Activated T-cell treated with anti-CD3 and anti-CD28 coated beads, Interleukin-2, amount 50 U/mL, for 4 hours (primary cell): ENCODE results near the gene DUOX1. TPM values are rescaled to one million over a fixed set of nuclear protein-coding genes. Genes with fewer than 3 reads are reported as not detected.

Experiments
- ATAC-seq, 2 donors: fragments of 200-7000 bp; cut with Tn5 transposase; one replicate each; pipeline ENCODE4 v1.10.0; 2021
- DNase-seq: peaks from one replicate; pipeline ENCODE4 v3.0.0-alpha.2; 2020
- H3K27me3 Mint-ChIP-seq: one replicate; pipeline ENCODE4 v1.8.0; 2021; ENCODE audit warnings: low read depth, mixed read lengths
- H3K36me3 Mint-ChIP-seq: one replicate; pipeline ENCODE4 v1.8.0; 2022; ENCODE audit warnings: mixed read lengths; ENCODE audit not compliant: insufficient read depth
- H3K4me1 Mint-ChIP-seq: one replicate; pipeline ENCODE4 v1.8.0; 2021; ENCODE audit warnings: low read depth, mixed read lengths
- H3K4me3 Mint-ChIP-seq: one replicate; pipeline ENCODE4 v1.8.0; 2021; ENCODE audit warnings: mild to moderate bottlenecking, moderate library complexity, mixed read lengths
- H3K9me3 Mint-ChIP-seq: one replicate; pipeline ENCODE4 v1.8.0; 2021; ENCODE audit warnings: mixed read lengths
- total RNA-seq, 3 donors: library from RNA; stranded (reverse); gene quantifications; one replicate each; pipeline ENCODE4 v1.2.1, GENCODE V29; 2021

The DUOX1 gene
- total RNA-seq, 3 donors from 2014 or later = 0.13 to 0.42 (median 0.22) TPM

DNA sequence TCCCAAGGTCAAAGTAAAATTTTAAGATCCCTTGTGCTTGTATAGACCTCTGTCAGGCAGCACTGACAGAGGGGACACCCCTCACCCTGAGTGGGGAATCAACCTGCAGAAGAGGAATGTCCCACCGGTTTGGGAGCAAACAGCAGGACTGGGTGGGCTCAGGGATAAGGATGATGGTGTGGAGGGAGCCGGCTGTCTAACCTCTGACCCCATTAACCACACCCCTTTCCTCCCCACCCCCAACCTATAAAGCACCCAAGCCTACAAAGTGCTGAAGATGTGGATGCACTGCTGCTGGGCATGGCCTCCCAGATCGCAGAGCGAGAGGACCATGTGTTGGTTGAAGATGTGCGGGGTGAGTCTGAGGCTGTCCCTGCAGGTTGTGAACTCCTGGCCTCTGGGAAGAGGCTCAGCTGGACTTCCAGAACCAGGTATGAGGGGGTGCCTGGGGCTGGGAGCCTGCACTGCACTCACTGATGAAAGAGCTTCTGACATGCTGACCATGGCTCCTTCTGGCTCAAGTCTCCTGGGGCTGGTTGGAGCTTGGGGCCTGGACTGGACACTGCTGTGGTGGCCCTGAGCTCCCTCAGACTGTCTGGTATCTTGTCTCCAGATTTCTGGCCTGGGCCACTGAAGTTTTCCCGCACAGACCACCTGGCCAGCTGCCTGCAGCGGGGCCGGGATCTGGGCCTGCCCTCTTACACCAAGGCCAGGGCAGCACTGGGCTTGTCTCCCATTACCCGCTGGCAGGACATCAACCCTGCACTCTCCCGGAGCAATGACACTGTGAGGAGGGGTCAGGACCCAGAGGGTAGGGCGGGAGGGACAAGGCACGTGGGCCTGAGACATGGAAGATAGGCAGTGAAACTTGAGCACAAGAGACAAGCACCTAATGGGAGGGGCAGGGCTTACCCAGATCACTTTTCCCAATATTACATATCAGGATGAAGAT lies 9.3 kb downstream of the DUOX1 start:
- H3K36me3 Mint-ChIP-seq = no peaks in the 10 kb centered on the region
- no peak overlapping the region for H3K4me3 Mint-ChIP-seq

DNA sequence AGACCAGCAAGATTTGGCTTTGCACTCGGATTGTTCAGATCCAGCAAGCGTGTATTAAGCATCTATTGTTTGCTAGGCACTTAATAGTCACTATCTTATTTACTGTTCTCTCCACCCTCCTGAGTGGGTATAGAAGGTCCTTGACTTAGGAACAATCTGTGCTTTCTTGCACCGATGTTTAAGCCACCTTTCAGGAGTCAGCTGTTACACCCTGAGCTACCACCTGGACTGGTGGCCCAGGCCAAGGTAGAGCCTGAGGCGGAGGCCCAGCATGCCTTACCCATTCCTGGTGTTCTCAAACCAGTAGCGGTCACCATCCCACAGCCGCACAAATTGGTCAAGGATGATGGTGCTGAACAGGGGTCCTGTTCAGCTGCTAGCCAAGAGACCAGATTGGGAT lies 10.0 kb downstream of the DUOX1 start:
- no peaks in the 10 kb centered on the region for H3K36me3 Mint-ChIP-seq
- ATAC-seq (no peak), DNase-seq (no peak)

More for the DNA sequence above, 9.3 kb downstream of the DUOX1 start:
- H3K27me3 Mint-ChIP-seq = peaks cover 19% of the 10 kb centered on the region
- DNase-seq (no peak), ATAC-seq (no peak)
- no peaks in the 10 kb centered on the region for H3K9me3 Mint-ChIP-seq
- H3K4me1 Mint-ChIP-seq = peaks cover 11% of the 10 kb centered on the region

DNA sequence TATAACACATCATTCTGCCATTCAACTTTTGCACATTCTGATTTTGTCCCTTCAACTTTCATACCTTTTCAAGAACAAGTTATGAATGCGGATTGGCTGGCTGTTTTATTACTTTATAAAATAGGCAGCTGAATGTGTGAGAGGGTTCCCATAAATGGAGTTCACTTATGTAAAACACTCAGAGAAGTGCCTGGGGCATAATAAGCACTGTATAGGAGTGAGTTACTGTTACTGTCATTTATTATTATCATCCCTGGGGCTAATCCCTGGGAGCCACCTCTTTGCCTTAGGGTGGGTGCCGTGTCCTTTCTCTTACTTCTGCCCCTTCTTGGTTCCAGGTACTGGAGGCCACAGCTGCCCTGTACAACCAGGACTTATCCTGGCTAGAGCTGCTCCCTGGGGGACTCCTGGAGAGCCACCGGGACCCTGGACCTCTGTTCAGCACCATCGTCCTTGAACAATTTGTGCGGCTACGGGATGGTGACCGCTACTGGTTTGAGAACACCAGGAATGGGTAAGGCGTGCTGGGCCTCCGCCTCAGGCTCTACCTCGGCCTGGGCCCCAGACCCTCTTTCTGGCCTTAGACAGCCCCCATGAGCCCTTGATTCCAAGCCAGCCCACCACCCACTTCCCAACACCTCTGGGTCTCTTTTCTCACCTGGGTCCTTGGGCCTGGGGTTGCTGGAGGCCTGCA lies 10.9 kb downstream of the DUOX1 start:
- ATAC-seq (no peak), DNase-seq (no peak)
- H3K4me1 Mint-ChIP-seq = peaks cover 5% of the 10 kb centered on the region
- no peaks in the 10 kb centered on the region for H3K36me3 Mint-ChIP-seq
- H3K9me3 Mint-ChIP-seq = no peaks in the 10 kb centered on the region
- H3K27me3 Mint-ChIP-seq = peaks cover 10% of the 10 kb centered on the region
- H3K4me3 Mint-ChIP-seq = no peak overlapping the region

More for the DNA sequence above, 10.0 kb downstream of the DUOX1 start:
- no peak overlapping the region for H3K4me3 Mint-ChIP-seq
- H3K4me1 Mint-ChIP-seq = peaks cover 8% of the 10 kb centered on the region
- H3K9me3 Mint-ChIP-seq = no peaks in the 10 kb centered on the region
- H3K27me3 Mint-ChIP-seq = peaks cover 12% of the 10 kb centered on the region

DNA sequence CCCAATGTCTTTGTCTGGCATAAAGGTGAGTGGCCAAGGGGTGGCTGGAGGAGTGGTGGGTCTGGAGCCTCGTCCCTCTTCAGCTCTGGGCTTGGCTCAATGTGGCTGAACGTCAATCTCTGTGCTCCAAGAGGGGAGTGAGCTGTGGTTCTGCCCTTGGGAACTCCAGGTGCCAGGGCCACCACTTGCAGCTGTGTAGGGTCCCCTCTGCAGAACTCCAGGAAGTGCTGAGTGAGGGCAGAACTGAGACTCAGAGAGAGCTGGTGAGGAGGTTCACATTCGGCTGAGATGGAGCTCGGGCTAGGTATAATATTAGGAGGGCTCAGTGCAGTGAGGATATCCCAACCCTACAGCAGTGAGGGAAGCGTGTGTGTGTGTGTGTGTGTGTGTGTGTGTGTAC lies 11.6 kb downstream of the DUOX1 start:
- Mint-ChIP-seq H3K4me3 (no peak overlapping the region), H3K9me3 (no peaks in the 10 kb centered on the region), H3K4me1 (peaks cover 2% of the 10 kb centered on the region), H3K27me3 (peaks cover 5% of the 10 kb centered on the region), H3K36me3 (no peaks in the 10 kb centered on the region)
- ATAC-seq (no peak), DNase-seq (no peak)

DNA sequence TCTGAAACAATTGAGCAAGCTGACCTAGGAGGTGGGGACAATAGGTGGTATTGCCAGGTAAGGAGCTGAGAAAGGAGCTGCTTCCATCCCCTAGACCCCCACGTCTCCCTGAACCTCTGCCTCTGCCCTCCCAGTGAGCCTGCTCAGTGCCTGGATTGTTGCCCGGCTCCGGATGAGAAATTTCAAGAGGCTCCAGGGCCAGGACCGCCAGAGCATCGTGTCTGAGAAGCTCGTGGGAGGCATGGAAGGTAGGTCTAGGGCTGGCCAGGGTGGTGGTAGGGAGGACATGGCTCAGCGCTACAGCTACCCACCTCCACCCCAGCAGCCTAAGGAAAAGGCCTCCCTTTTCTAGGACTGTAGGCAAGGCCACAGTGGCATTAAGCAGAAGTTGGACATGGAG lies 13.3 kb downstream of the DUOX1 start:
- ATAC-seq (no peak), DNase-seq (no peak)
- no peaks in the 10 kb centered on the region for H3K36me3 Mint-ChIP-seq
- no peak overlapping the region for H3K4me3 Mint-ChIP-seq
- no peaks in the 10 kb centered on the region for H3K4me1 Mint-ChIP-seq
- H3K9me3 Mint-ChIP-seq = no peaks in the 10 kb centered on the region
- no peaks in the 10 kb centered on the region for H3K27me3 Mint-ChIP-seq

DNA sequence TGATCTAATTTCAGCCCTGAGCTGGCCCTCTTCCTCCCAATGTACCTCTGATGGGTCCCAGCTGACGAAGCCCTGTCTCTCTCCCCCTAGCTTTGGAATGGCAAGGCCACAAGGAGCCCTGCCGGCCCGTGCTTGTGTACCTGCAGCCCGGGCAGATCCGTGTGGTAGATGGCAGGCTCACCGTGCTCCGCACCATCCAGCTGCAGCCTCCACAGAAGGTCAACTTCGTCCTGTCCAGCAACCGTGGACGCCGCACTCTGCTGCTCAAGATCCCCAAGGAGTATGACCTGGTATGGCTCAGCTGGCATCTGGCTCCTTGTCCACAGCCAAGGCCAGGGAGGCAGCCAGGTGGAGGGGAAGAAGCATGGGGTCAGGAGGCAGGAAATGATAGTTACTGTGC lies 14.2 kb downstream of the DUOX1 start:
- no peak for DNase-seq
- ATAC-seq = no peak
- H3K36me3 Mint-ChIP-seq = no peaks in the 10 kb centered on the region
- H3K9me3 Mint-ChIP-seq = no peaks in the 10 kb centered on the region
- H3K27me3 Mint-ChIP-seq = no peaks in the 10 kb centered on the region
- H3K4me1 Mint-ChIP-seq = no peaks in the 10 kb centered on the region
- no peak overlapping the region for H3K4me3 Mint-ChIP-seq

DNA sequence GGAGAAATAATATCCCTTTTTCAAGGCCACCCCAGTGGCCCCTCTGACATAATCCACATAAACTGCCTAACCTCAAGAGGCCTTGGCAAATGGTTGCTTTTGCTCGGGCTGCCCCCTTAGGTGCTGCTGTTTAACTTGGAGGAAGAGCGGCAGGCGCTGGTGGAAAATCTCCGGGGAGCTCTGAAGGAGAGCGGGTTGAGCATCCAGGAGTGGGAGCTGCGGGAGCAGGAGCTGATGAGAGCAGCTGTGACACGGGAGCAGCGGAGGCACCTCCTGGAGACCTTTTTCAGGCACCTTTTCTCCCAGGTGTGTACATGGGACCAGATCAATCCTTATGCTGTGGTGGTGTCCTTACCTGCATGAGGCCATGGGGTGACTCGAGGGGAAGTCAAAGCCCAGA lies 15.0 kb downstream of the DUOX1 start:
- Mint-ChIP-seq H3K9me3 (no peaks in the 10 kb centered on the region), H3K27me3 (no peaks in the 10 kb centered on the region), H3K4me3 (no peak overlapping the region), H3K36me3 (no peaks in the 10 kb centered on the region), H3K4me1 (no peaks in the 10 kb centered on the region)
- DNase-seq = no peak
- ATAC-seq = no peak

DNA sequence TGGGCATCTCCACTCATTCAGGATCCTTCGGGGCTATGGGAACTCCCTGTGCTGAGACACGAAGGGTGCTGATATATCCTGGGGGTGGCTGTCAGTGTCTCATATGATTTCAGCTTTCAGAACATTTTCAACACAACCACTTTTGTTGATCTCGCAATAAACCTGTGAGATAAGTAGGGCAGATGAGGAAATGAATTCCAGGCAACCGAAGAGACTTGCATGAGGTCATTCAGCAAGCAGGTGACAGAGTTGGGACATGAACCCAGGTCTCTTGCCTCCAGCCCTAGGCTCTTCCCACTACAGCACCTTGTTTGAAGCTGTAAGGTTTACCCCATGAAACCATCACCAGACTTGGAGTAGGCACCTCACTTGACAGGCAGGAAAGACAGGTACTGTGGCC lies 16.6 kb downstream of the DUOX1 start:
- Mint-ChIP-seq H3K27me3 (no peaks in the 10 kb centered on the region), H3K4me3 (no peak overlapping the region), H3K36me3 (peaks cover 3% of the 10 kb centered on the region), H3K4me1 (no peaks in the 10 kb centered on the region), H3K9me3 (no peaks in the 10 kb centered on the region)
- ATAC-seq (no peak), DNase-seq (no peak)

DNA sequence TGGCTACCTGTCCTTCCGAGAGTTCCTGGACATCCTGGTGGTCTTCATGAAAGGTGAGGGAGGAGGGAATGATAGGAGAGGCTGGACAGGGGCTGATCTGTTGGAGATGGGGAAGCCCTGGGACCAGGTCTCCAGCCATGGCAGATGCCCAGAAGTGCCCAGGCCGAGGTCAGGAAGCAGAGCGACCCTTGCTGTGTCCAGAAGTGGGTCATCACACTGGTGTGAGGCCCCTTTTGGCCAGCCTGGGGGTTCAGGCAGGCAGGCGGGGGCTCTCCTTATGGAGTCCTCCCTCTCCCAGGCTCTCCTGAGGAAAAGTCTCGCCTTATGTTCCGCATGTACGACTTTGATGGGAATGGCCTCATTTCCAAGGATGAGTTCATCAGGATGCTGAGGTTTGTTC lies 17.8 kb downstream of the DUOX1 start:
- no peaks in the 10 kb centered on the region for H3K27me3 Mint-ChIP-seq
- ATAC-seq (no peak), DNase-seq (no peak)
- H3K4me3 Mint-ChIP-seq = no peak overlapping the region
- H3K9me3 Mint-ChIP-seq = no peaks in the 10 kb centered on the region
- H3K36me3 Mint-ChIP-seq = peaks cover 8% of the 10 kb centered on the region
- H3K4me1 Mint-ChIP-seq = no peaks in the 10 kb centered on the region

DNA sequence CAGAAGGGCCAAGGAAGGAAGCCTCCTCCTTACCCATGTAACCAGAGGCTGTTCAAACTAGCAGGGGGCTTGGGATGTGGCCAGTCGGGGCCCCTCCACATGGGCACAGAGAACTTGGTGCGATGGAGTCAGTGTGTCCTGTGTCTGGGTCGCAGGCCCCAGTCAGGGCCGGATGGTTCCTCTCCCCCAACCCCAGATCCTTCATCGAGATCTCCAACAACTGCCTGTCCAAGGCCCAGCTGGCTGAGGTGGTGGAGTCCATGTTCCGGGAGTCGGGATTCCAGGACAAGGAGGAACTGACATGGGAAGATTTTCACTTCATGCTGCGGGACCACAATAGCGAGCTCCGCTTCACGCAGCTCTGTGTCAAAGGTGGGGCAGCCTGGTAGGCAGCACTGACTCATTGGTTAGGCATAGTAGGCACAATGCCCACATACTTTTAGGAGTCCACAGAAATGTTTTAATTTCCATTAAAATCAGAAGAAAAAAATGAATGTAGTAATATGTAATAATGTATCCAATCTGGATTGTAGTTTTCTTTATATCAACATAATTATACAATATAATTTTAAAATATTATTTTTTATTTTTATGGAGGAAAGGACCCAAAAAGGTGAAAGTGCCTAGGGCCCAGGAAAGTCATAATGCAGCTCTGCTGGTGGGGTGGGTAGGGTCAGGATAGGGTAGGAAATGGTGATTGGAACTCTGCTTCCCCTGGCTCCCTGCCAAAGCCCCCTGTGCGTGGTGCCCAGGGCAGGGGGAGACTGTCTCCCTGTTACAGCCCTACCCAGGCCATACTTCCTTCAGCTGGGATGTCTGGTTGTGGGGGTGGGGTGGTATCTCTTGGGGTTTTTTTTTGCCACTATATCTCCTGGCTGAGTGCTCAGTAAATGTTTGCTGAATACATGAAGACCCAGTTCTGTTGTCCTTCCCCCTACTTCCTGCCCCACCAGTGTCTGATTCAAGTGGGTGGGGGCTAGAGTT lies 18.6 kb downstream of the DUOX1 start:
- H3K27me3 Mint-ChIP-seq = no peaks in the 10 kb centered on the region
- no peaks in the 10 kb centered on the region for H3K9me3 Mint-ChIP-seq
- H3K36me3 Mint-ChIP-seq = peaks cover 9% of the 10 kb centered on the region
- no peak for ATAC-seq
- no peak for DNase-seq
- no peak overlapping the region for H3K4me3 Mint-ChIP-seq
- H3K4me1 Mint-ChIP-seq = no peaks in the 10 kb centered on the region

DNA sequence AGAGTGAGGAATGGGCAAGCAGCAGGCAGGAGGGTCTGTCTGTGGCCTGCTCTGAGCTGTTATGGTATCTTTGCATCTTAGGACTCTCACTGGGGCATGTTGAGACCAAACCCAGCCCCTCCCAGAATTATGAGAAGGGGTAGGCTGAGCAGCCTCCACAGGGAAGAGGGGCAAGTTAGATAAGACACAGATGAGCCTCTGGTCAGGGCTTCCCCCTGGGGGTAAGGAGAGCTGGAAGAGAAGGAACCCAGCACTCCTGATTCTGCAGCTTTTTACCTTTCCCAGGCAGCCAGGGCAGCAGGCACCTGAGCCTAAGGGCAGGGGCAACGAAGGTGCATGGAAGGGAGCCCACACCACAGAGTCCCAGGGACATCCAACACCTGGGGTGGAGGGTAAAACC lies 19.3 kb downstream of the DUOX1 start:
- ATAC-seq (no peak), DNase-seq (no peak)
- Mint-ChIP-seq H3K4me3 (no peak overlapping the region), H3K36me3 (peaks cover 9% of the 10 kb centered on the region), H3K9me3 (no peaks in the 10 kb centered on the region), H3K4me1 (no peaks in the 10 kb centered on the region), H3K27me3 (no peaks in the 10 kb centered on the region)

DNA sequence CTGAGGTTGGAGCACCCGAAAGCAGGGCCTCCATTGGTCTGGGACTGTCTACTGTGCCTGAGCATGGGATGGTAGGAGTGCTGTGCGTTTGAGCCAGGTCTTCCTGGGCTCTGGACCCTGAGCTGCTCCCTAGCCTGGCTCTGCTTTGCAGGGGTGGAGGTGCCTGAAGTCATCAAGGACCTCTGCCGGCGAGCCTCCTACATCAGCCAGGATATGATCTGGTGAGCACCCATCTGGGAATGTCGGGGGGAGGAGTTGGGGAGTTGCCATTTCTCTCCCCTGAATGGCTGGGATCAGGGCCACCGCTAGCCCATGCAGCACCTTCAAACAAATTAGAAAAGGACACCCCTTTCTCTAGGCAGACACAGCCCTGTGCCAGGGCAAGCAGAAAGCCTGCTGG lies 20.7 kb downstream of the DUOX1 start:
- Mint-ChIP-seq H3K9me3 (no peaks in the 10 kb centered on the region), H3K36me3 (peaks cover 9% of the 10 kb centered on the region), H3K27me3 (no peaks in the 10 kb centered on the region), H3K4me1 (no peaks in the 10 kb centered on the region), H3K4me3 (no peak overlapping the region)
- no peak for DNase-seq
- no peak for ATAC-seq

DNA sequence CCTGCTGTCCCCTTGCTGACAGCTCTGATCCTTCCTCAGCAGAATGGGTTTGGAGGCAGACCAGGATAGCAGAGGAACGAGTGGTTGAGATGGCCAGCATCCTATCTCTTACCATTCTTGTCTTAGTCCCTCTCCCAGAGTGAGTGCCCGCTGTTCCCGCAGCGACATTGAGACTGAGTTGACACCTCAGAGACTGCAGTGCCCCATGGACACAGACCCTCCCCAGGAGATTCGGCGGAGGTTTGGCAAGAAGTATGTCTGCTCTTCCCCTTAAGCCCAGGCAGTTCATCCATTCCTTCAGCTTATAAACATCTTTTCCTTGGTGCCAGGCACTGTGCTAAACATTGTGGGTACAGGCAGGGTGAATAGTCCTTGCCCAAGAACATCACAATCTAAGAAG lies 21.2 kb downstream of the DUOX1 start:
- H3K27me3 Mint-ChIP-seq = no peaks in the 10 kb centered on the region
- no peak overlapping the region for H3K4me3 Mint-ChIP-seq
- DNase-seq (no peak), ATAC-seq (no peak)
- H3K4me1 Mint-ChIP-seq = no peaks in the 10 kb centered on the region
- H3K36me3 Mint-ChIP-seq = peaks cover 9% of the 10 kb centered on the region
- no peaks in the 10 kb centered on the region for H3K9me3 Mint-ChIP-seq
